ENCODE data around the gene GPR135. TPM values are rescaled to one million over a fixed set of nuclear protein-coding genes. Genes with fewer than 3 reads are reported as not detected.

GPR135 gene
- total and polyA plus RNA-seq, 5 donors from 2014 or later, result 0.22 to 1.3 (median 0.35) TPM; not detected in 1

GRCh38 chr14:59428581-59429012 lies 36.6 kb downstream of the GPR135 start:
- H3K4me3 ChIP-seq (ENCODE audit: low read depth, low read length), result no peak overlapping the region
- no peaks in the 10 kb centered on the region for H3K4me1 ChIP-seq (ENCODE audit: control insufficient read depth, insufficient read depth, low read length, poor library complexity, severe bottlenecking)
- no peak overlapping the region for H3K27ac ChIP-seq (ENCODE audit: insufficient read depth, low read length, poor library complexity, severe bottlenecking)
- ATAC-seq (ENCODE audit: low read depth in 2 of 2) (no peak), DNase-seq (peak in 1 of 3 donors; percentile 5)
- no peaks in the 10 kb centered on the region for H3K27me3 ChIP-seq (ENCODE audit: control insufficient read depth, insufficient read depth, low read length)
- Mint-ChIP-seq H3K4me1 (no peaks in the 10 kb centered on the region), H3K4me3 (no peak overlapping the region), H3K36me3 (no peaks in the 10 kb centered on the region), H3K9me3 (no peaks in the 10 kb centered on the region), H3K27me3 (peaks cover 11% of the 10 kb centered on the region), H3K27ac (no peak overlapping the region)
- no peaks in the 10 kb centered on the region for H3K36me3 ChIP-seq (ENCODE audit: control insufficient read depth, insufficient read depth, low read length)
- H3K9me3 ChIP-seq (ENCODE audit: control insufficient read depth in 2 of 2, low read length in 2 of 2), result no peaks in the 10 kb centered on the region

GRCh38 chr14:59427653-59428580 lies 37.3 kb downstream of the GPR135 start:
- Mint-ChIP-seq H3K36me3 (no peaks in the 10 kb centered on the region), H3K9me3 (no peaks in the 10 kb centered on the region), H3K27me3 (peaks cover 11% of the 10 kb centered on the region), H3K4me1 (no peaks in the 10 kb centered on the region), H3K4me3 (no peak overlapping the region), H3K27ac (no peak overlapping the region)
- ATAC-seq (ENCODE audit: low read depth in 2 of 2) (no peak), DNase-seq (no peak)
- no peaks in the 10 kb centered on the region for H3K4me1 ChIP-seq (ENCODE audit: control insufficient read depth, insufficient read depth, low read length, poor library complexity, severe bottlenecking)
- no peaks in the 10 kb centered on the region for H3K36me3 ChIP-seq (ENCODE audit: control insufficient read depth, insufficient read depth, low read length)
- H3K27me3 ChIP-seq (ENCODE audit: control insufficient read depth, insufficient read depth, low read length), result no peaks in the 10 kb centered on the region
- H3K4me3 ChIP-seq (ENCODE audit: low read depth, low read length), result no peak overlapping the region
- no peaks in the 10 kb centered on the region for H3K9me3 ChIP-seq (ENCODE audit: control insufficient read depth in 2 of 2, low read length in 2 of 2)
- no peak overlapping the region for H3K27ac ChIP-seq (ENCODE audit: insufficient read depth, low read length, poor library complexity, severe bottlenecking)

GRCh38 chr14:59425322-59425935 lies 39.8 kb downstream of the GPR135 start:
- Histone ChIP-seq H3K36me3 (ENCODE audit: control insufficient read depth, insufficient read depth, low read length) (no peaks in the 10 kb centered on the region), H3K27ac (ENCODE audit: insufficient read depth, low read length, poor library complexity, severe bottlenecking) (no peak overlapping the region), H3K4me3 (ENCODE audit: low read depth, low read length) (no peak overlapping the region), H3K27me3 (ENCODE audit: control insufficient read depth, insufficient read depth, low read length) (peaks cover 2% of the 10 kb centered on the region), H3K9me3 (ENCODE audit: control insufficient read depth in 2 of 2, low read length in 2 of 2) (no peaks in the 10 kb centered on the region), H3K4me1 (ENCODE audit: control insufficient read depth, insufficient read depth, low read length, poor library complexity, severe bottlenecking) (no peaks in the 10 kb centered on the region)
- ATAC-seq (ENCODE audit: low read depth in 2 of 2), result no peak
- Mint-ChIP-seq H3K27me3 (peaks cover 11% of the 10 kb centered on the region), H3K27ac (no peak overlapping the region), H3K9me3 (no peaks in the 10 kb centered on the region), H3K4me3 (no peak overlapping the region), H3K4me1 (no peaks in the 10 kb centered on the region), H3K36me3 (no peaks in the 10 kb centered on the region)
- DNase-seq, result no peak

GRCh38 chr14:59424341-59425071 lies 40.7 kb downstream of the GPR135 start:
- Histone ChIP-seq H3K9me3 (ENCODE audit: control insufficient read depth in 2 of 2, low read length in 2 of 2) (no peaks in the 10 kb centered on the region), H3K4me3 (ENCODE audit: low read depth, low read length) (no peak overlapping the region), H3K4me1 (ENCODE audit: control insufficient read depth, insufficient read depth, low read length, poor library complexity, severe bottlenecking) (no peaks in the 10 kb centered on the region), H3K27ac (ENCODE audit: insufficient read depth, low read length, poor library complexity, severe bottlenecking) (no peak overlapping the region), H3K27me3 (ENCODE audit: control insufficient read depth, insufficient read depth, low read length) (peaks cover 2% of the 10 kb centered on the region), H3K36me3 (ENCODE audit: control insufficient read depth, insufficient read depth, low read length) (no peaks in the 10 kb centered on the region)
- DNase-seq, result no peak
- H3K27ac Mint-ChIP-seq, result no peak overlapping the region
- H3K4me3 Mint-ChIP-seq, result no peak overlapping the region
- no peaks in the 10 kb centered on the region for H3K9me3 Mint-ChIP-seq
- H3K27me3 Mint-ChIP-seq, result peaks cover 11% of the 10 kb centered on the region
- H3K36me3 Mint-ChIP-seq, result no peaks in the 10 kb centered on the region
- ATAC-seq (ENCODE audit: low read depth in 2 of 2), result no peak
- H3K4me1 Mint-ChIP-seq, result no peaks in the 10 kb centered on the region

GRCh38 chr14:59422069-59422881 lies 42.9 kb downstream of the GPR135 start:
- H3K27ac Mint-ChIP-seq, result no peak overlapping the region
- Histone ChIP-seq H3K36me3 (ENCODE audit: control insufficient read depth, insufficient read depth, low read length) (no peaks in the 10 kb centered on the region), H3K4me1 (ENCODE audit: control insufficient read depth, insufficient read depth, low read length, poor library complexity, severe bottlenecking) (no peaks in the 10 kb centered on the region), H3K4me3 (ENCODE audit: low read depth, low read length) (no peak overlapping the region), H3K9me3 (ENCODE audit: control insufficient read depth in 2 of 2, low read length in 2 of 2) (no peaks in the 10 kb centered on the region), H3K27me3 (ENCODE audit: control insufficient read depth, insufficient read depth, low read length) (peaks cover 2% of the 10 kb centered on the region), H3K27ac (ENCODE audit: insufficient read depth, low read length, poor library complexity, severe bottlenecking) (no peak overlapping the region)
- H3K36me3 Mint-ChIP-seq, result no peaks in the 10 kb centered on the region
- ATAC-seq (ENCODE audit: low read depth in 2 of 2) (no peak), DNase-seq (no peak)
- H3K4me3 Mint-ChIP-seq, result no peak overlapping the region
- no peaks in the 10 kb centered on the region for H3K9me3 Mint-ChIP-seq
- H3K27me3 Mint-ChIP-seq, result peaks cover 11% of the 10 kb centered on the region
- no peaks in the 10 kb centered on the region for H3K4me1 Mint-ChIP-seq

- H3K4me3 Mint-ChIP-seq, result no peak overlapping the region
- Histone ChIP-seq H3K27ac (ENCODE audit: insufficient read depth, low read length, poor library complexity, severe bottlenecking) (no peak overlapping the region), H3K9me3 (ENCODE audit: control insufficient read depth in 2 of 2, low read length in 2 of 2) (no peaks in the 10 kb centered on the region), H3K4me3 (ENCODE audit: low read depth, low read length) (no peak overlapping the region), H3K4me1 (ENCODE audit: control insufficient read depth, insufficient read depth, low read length, poor library complexity, severe bottlenecking) (no peaks in the 10 kb centered on the region), H3K27me3 (ENCODE audit: control insufficient read depth, insufficient read depth, low read length) (peaks cover 2% of the 10 kb centered on the region), H3K36me3 (ENCODE audit: control insufficient read depth, insufficient read depth, low read length) (no peaks in the 10 kb centered on the region)
- H3K9me3 Mint-ChIP-seq, result peaks cover 0 to 2% (median 0%) of the 10 kb centered on the region in 7 donors
- no peak overlapping the region for H3K27ac Mint-ChIP-seq
- H3K4me1 Mint-ChIP-seq, result no peaks in the 10 kb centered on the region
- DNase-seq (no peak), ATAC-seq (ENCODE audit: low read depth in 2 of 2) (no peak)
- H3K36me3 Mint-ChIP-seq, result no peaks in the 10 kb centered on the region
- no peaks in the 10 kb centered on the region for H3K27me3 Mint-ChIP-seq
Observed at GRCh38 chr14:59419303-59419702, 45.9 kb downstream of the GPR135 start.

- no peak overlapping the region for H3K27ac ChIP-seq (ENCODE audit: insufficient read depth, low read length, poor library complexity, severe bottlenecking)
- Mint-ChIP-seq H3K36me3 (no peaks in the 10 kb centered on the region), H3K4me1 (no peaks in the 10 kb centered on the region), H3K4me3 (no peak overlapping the region), H3K27ac (no peak overlapping the region), H3K27me3 (no peaks in the 10 kb centered on the region), H3K9me3 (peaks cover 0 to 2% (median 0%) of the 10 kb centered on the region in 7 donors)
- DNase-seq (no peak), ATAC-seq (ENCODE audit: low read depth in 2 of 2) (no peak)
- H3K27me3 ChIP-seq (ENCODE audit: control insufficient read depth, insufficient read depth, low read length), result no peaks in the 10 kb centered on the region
- no peaks in the 10 kb centered on the region for H3K36me3 ChIP-seq (ENCODE audit: control insufficient read depth, insufficient read depth, low read length)
- no peaks in the 10 kb centered on the region for H3K9me3 ChIP-seq (ENCODE audit: control insufficient read depth in 2 of 2, low read length in 2 of 2)
- H3K4me3 ChIP-seq (ENCODE audit: low read depth, low read length), result no peak overlapping the region
- no peaks in the 10 kb centered on the region for H3K4me1 ChIP-seq (ENCODE audit: control insufficient read depth, insufficient read depth, low read length, poor library complexity, severe bottlenecking)
Observed at GRCh38 chr14:59417311-59417710, 47.9 kb downstream of the GPR135 start.
